ENCODE results near the gene GALNT9.

Gene GALNT9

GRCh38 chr12:132315507-132315906 lies 13.9 kb downstream of the GALNT9 start:
- TF ChIP-seq ZNF8 (CRISPR knock-in tag; IDR thresholded peaks at IDR 0.05) (no peak), TOX (CRISPR knock-in tag; IDR thresholded peaks at IDR 0.05; ENCODE audit: borderline replicate concordance) (no peak), ESRRG (CRISPR knock-in tag; IDR thresholded peaks at IDR 0.05) (no peak), TCF4 (CRISPR knock-in tag; IDR thresholded peaks at IDR 0.05; ENCODE audit: borderline replicate concordance) (no peak), RARB (CRISPR knock-in tag; IDR thresholded peaks at IDR 0.05) (no peak), ZC3H10 (CRISPR knock-in tag; IDR thresholded peaks at IDR 0.05) (no peak), SNAI2 (CRISPR knock-in tag; IDR thresholded peaks at IDR 0.05) (no peak), OSR1 (CRISPR knock-in tag; IDR thresholded peaks at IDR 0.05) (no peak)
- no peak for ATAC-seq

- ATAC-seq = no peak
These were observed 14.7 kb downstream of the GALNT9 start for GRCh38 chr12:132314516-132315233.

GRCh38 chr12:132314035-132314434 lies 15.4 kb downstream of the GALNT9 start:
- no peak for ATAC-seq

More at GRCh38 chr12:132314516-132315233, 14.7 kb downstream of the GALNT9 start:
- TF ChIP-seq TOX (CRISPR knock-in tag; IDR thresholded peaks at IDR 0.05; ENCODE audit: borderline replicate concordance) = no peak
- TF ChIP-seq ISL1 (CRISPR knock-in tag; IDR thresholded peaks at IDR 0.05) = no peak
- TF ChIP-seq SNAI2 (CRISPR knock-in tag; IDR thresholded peaks at IDR 0.05) = no peak
- TF ChIP-seq OSR1 (CRISPR knock-in tag; IDR thresholded peaks at IDR 0.05) = no peak
- no peak for TF ChIP-seq ESRRG (CRISPR knock-in tag; IDR thresholded peaks at IDR 0.05)
- no peak for TF ChIP-seq POU6F1 (CRISPR knock-in tag; IDR thresholded peaks at IDR 0.05; ENCODE audit: borderline replicate concordance, low read depth)
- TF ChIP-seq ZNF70 (CRISPR knock-in tag; IDR thresholded peaks at IDR 0.05) = no peak
- no peak for TF ChIP-seq RARB (CRISPR knock-in tag; IDR thresholded peaks at IDR 0.05)
- TF ChIP-seq ZFP3 (CRISPR knock-in tag; IDR thresholded peaks at IDR 0.05) = no peak
- TF ChIP-seq CSDC2 (CRISPR knock-in tag; IDR thresholded peaks at IDR 0.05) = no peak
- TF ChIP-seq ZFP30 (CRISPR knock-in tag; IDR thresholded peaks at IDR 0.05) = no peak
- TF ChIP-seq TCF4 (CRISPR knock-in tag; IDR thresholded peaks at IDR 0.05; ENCODE audit: borderline replicate concordance) = no peak
- no peak for TF ChIP-seq ZNF8 (CRISPR knock-in tag; IDR thresholded peaks at IDR 0.05)
- no peak for TF ChIP-seq ZNF565 (CRISPR knock-in tag; conservative IDR thresholded peaks at IDR 0.05; ENCODE audit: low read depth)

GRCh38 chr12:132313182-132313581 lies 16.2 kb downstream of the GALNT9 start:
- no peak for ATAC-seq
- TF ChIP-seq ZC3H10 (CRISPR knock-in tag; IDR thresholded peaks at IDR 0.05) = no peak

More at GRCh38 chr12:132314035-132314434, 15.4 kb downstream of the GALNT9 start:
- TF ChIP-seq OSR1 (CRISPR knock-in tag; IDR thresholded peaks at IDR 0.05) = no peak

- TF ChIP-seq ISL1 (CRISPR knock-in tag; IDR thresholded peaks at IDR 0.05) = no peak
- no peak for TF ChIP-seq PPARA (CRISPR knock-in tag; IDR thresholded peaks at IDR 0.05; ENCODE audit: borderline replicate concordance)
- no peak for TF ChIP-seq RARB (CRISPR knock-in tag; IDR thresholded peaks at IDR 0.05)
- no peak for TF ChIP-seq PATZ1 (CRISPR knock-in tag; IDR thresholded peaks at IDR 0.05; ENCODE audit: borderline replicate concordance)
- TF ChIP-seq TOX (CRISPR knock-in tag; IDR thresholded peaks at IDR 0.05; ENCODE audit: borderline replicate concordance) = no peak
- TF ChIP-seq ZFP30 (CRISPR knock-in tag; IDR thresholded peaks at IDR 0.05) = no peak
- TF ChIP-seq ZNF70 (CRISPR knock-in tag; IDR thresholded peaks at IDR 0.05) = no peak
- TF ChIP-seq CREB5 (CRISPR knock-in tag; IDR thresholded peaks at IDR 0.05; ENCODE audit: low read depth) = no peak
- TF ChIP-seq POU6F1 (CRISPR knock-in tag; IDR thresholded peaks at IDR 0.05; ENCODE audit: borderline replicate concordance, low read depth) = no peak
- no peak for TF ChIP-seq ARNTL (CRISPR knock-in tag; IDR thresholded peaks at IDR 0.05; ENCODE audit: borderline replicate concordance, low read depth)
- no peak for TF ChIP-seq CSDC2 (CRISPR knock-in tag; IDR thresholded peaks at IDR 0.05)
- TF ChIP-seq TSHZ2 (CRISPR knock-in tag; IDR thresholded peaks at IDR 0.05) = no peak
- no peak for TF ChIP-seq ESRRG (CRISPR knock-in tag; IDR thresholded peaks at IDR 0.05)
- TF ChIP-seq GLIS3 (CRISPR knock-in tag; IDR thresholded peaks at IDR 0.05) = no peak
- TF ChIP-seq SNAI2 (CRISPR knock-in tag; IDR thresholded peaks at IDR 0.05) = no peak
- no peak for ATAC-seq
These were observed 16.9 kb downstream of the GALNT9 start for GRCh38 chr12:132312516-132312915.
